ENCODE results near the gene BOLL. TPM values are rescaled to one million over a fixed set of nuclear protein-coding genes. Genes with fewer than 3 reads are reported as not detected.
"Not testable (repeated sequence)": the region's sequence is repeated elsewhere in the genome, so short reads cannot be mapped to it uniquely, and the experiment has no call there.

The BOLL gene
- total RNA-seq, 2 donors from 2014 or later: not detected

DNA sequence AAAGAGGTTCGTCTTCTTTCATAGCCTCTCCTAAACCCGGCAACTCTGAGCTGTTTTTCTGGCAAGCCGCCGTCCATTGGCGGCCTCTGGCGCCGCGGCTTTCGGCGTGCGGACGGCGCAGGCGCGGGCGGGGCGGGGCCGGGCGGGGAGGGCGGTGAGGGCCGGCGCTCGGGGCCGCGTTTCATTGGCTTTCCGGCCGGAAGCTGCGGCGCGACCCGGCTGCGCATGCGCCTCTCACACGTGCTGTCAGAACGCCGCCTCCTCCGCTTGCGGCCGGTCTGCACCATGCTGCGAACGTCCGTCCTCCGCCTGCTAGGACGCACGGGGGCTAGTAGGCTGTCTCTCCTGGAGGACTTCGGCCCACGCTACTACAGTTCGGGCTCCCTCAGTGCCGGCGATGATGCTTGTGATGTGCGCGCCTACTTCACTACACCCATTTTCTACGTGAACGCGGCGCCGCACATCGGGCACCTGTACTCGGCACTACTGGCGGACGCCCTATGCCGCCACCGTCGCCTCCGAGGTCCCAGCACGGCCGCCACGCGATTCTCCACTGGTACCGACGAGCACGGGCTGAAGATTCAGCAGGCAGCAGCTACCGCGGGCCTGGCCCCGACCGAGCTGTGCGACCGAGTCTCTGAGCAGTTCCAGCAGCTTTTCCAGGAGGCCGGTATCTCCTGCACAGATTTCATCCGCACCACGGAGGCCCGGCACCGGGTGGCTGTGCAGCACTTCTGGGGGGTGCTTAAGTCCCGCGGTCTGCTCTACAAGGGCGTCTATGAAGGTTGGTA, 79.8 kb downstream of the BOLL start, which contains the start of gene MARS2:
MARS2 (plus strand) TSS at position 249 of the 791 bp plus-strand sequence; CDS start at position 286, 37 bp downstream.
- Histone ChIP-seq H3K27me3 (no peaks in the 10 kb centered on the region), H3K4me3 (peak within 1 kb of the TSS; percentile 54 to 81), H3K36me3 (replicated peaks in 1 of 2; ENCODE audit: insufficient read depth in 1 of 2, low read depth in 2 of 2) (no peaks in the 10 kb centered on the region), H3K4me1 (peaks cover 29% of the 10 kb centered on the region), H3K27ac (peak within 1 kb of the TSS; percentile 60 to 89 (median 84)), H3K9me3 (no peaks in the 10 kb centered on the region)
- TF ChIP-seq, protein P1, sequence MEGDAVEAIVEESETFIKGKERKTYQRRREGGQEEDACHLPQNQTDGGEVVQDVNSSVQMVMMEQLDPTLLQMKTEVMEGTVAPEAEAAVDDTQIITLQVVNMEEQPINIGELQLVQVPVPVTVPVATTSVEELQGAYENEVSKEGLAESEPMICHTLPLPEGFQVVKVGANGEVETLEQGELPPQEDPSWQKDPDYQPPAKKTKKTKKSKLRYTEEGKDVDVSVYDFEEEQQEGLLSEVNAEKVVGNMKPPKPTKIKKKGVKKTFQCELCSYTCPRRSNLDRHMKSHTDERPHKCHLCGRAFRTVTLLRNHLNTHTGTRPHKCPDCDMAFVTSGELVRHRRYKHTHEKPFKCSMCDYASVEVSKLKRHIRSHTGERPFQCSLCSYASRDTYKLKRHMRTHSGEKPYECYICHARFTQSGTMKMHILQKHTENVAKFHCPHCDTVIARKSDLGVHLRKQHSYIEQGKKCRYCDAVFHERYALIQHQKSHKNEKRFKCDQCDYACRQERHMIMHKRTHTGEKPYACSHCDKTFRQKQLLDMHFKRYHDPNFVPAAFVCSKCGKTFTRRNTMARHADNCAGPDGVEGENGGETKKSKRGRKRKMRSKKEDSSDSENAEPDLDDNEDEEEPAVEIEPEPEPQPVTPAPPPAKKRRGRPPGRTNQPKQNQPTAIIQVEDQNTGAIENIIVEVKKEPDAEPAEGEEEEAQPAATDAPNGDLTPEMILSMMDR (IDR thresholded peaks at IDR 0.05): no peak
- peak; percentile 61 to 81 (median 75) for TF ChIP-seq POLR2A (IDR thresholded peaks at IDR 0.05)
- DNase-seq: peak; percentile 95 to 97 (median 95)
- intact Hi-C loops (cut with DNase I): no loop called here
- ATAC-seq: peak; percentile 97
- 0 to 1% methylated on average over 23 to 80 of the region's 86 CpGs for WGBS, 2 donors

DNA sequence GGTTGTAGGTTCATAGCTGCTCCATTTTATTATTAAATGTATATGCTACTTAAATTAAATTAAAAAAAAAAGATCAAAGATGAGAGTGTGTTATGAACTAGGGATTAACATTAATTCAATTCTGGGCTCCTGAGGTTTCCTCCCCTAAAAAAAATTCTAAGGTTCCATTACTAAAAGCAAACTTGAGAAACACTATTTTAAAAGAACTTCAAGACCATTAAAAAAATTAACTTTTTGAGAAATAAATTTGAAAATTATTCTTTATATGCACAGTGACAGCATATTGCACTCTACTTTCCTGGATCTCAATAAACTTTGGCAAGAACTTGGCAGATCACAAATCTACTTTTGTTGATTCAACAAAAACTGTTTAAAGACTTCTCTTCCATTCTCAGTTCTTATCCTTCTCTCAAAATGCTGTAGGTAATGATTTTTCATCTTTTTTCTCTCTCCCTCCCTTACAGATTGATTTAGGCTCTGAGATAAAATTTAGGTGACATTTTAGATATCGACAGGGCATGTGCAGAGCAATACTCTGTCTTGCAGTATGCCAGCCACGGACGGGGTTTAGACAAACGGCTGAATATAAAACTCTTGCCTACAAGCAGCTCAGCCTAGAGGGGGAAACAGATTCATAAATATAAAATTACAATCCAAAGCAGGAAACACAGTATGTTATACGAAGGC, 80.5 kb downstream of the BOLL start:
- Histone ChIP-seq H3K27me3 (no peaks in the 10 kb centered on the region), H3K4me1 (peaks cover 29% of the 10 kb centered on the region), H3K9me3 (no peaks in the 10 kb centered on the region), H3K36me3 (replicated peaks in 1 of 2; ENCODE audit: insufficient read depth in 1 of 2, low read depth in 2 of 2) (no peaks in the 10 kb centered on the region), H3K4me3 (no peak overlapping the region), H3K27ac (peak overlapping the region; percentile 60 to 89 (median 84))
- intact Hi-C loops (cut with DNase I): no loop called here
- DNase-seq: no peak
- no peak for TF ChIP-seq POLR2A (IDR thresholded peaks at IDR 0.05)
- TF ChIP-seq, protein P1 (IDR thresholded peaks at IDR 0.05): no peak
- 0% methylated on average over 5 of the region's 5 CpGs for WGBS, 2 donors
- peak; percentile 51 for ATAC-seq

DNA sequence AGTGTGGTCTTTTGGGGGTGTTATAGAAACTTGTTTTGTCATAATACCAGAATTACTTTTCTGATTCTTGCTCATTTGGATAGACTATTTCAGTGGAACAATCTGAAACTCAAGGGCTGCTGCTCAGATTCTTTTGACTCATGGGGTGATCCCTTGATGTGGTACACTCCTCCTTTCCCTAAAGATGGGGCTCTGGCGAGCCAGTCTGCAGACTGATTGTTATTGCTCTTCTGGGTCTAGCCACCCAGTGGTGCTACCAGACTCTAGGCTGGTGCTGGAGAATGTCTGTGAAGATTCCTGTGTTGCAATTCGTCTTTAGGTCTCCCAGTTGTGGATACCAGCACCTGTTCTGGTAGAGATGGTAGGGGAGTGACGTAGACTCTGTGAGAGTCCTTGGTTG, 84.2 kb downstream of the BOLL start:
- Histone ChIP-seq H3K4me1 (peaks cover under 1% of the 10 kb centered on the region), H3K27ac (no peak overlapping the region), H3K36me3 (replicated peaks in 1 of 2; ENCODE audit: insufficient read depth in 1 of 2, low read depth in 2 of 2) (no peaks in the 10 kb centered on the region), H3K9me3 (no peaks in the 10 kb centered on the region), H3K4me3 (no peak overlapping the region), H3K27me3 (no peaks in the 10 kb centered on the region)
- intact Hi-C loops (cut with DNase I): no loop called here
- ATAC-seq (no peak), DNase-seq (no peak)
- TF ChIP-seq POLR2A (IDR thresholded peaks at IDR 0.05): no peak
- TF ChIP-seq, protein P1 (IDR thresholded peaks at IDR 0.05): no peak
- 70 to 74% methylated on average over 3 of the region's 3 CpGs for WGBS, 2 donors

DNA sequence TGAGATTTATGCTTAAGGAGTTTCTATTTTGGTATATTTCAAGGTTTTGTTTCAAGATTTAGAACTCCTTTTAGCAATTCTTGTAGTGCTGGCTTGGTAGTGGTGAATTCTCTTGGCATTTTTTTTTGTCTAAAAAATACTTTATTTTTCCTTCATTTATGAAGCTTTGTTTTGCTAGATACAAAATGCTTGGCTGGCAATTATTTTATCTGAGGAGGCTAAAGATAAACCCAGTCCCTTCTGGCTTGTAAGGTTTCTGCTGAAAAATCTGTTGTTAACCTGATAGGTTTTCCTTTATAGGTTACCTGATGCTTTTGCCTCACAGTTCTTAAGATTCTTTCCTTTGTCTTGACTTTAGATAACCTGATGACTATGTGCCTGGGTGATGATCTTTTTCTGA, 85.4 kb downstream of the BOLL start:
- DNase-seq; H3K27ac ChIP-seq; H3K36me3 ChIP-seq (replicated peaks in 1 of 2; ENCODE audit: insufficient read depth in 1 of 2, low read depth in 2 of 2); intact Hi-C loops (cut with DNase I); H3K4me3 ChIP-seq; H3K27me3 ChIP-seq; H3K4me1 ChIP-seq; H3K9me3 ChIP-seq; ATAC-seq: not testable (repeated sequence)

DNA sequence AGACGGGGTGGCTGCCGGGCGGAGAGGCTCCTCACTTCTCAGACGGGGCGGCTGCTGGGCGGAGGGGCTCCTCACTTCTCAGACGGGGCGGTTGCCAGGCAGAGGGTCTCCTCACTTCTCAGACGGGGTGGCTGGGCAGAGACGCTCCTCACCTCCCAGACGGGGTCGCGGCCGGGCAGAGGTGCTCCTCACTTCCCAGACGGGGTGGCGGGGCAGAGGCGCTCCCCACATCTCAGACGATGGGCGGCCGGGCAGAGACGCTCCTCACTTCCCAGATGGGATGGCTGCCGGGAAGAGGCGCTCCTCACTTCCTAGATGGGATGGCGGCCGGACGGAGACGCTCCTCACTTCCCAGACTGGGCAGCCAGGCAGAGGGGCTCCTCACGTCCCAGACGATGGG, 88.5 kb downstream of the BOLL start:
- H3K36me3 ChIP-seq (replicated peaks in 1 of 2; ENCODE audit: insufficient read depth in 1 of 2, low read depth in 2 of 2); ATAC-seq; intact Hi-C loops (cut with DNase I); H3K4me3 ChIP-seq; H3K9me3 ChIP-seq; H3K4me1 ChIP-seq; H3K27ac ChIP-seq; H3K27me3 ChIP-seq; DNase-seq: not testable (repeated sequence)
- 96 to 100% methylated on average over 3 to 14 of the region's 29 CpGs for WGBS, 2 donors

DNA sequence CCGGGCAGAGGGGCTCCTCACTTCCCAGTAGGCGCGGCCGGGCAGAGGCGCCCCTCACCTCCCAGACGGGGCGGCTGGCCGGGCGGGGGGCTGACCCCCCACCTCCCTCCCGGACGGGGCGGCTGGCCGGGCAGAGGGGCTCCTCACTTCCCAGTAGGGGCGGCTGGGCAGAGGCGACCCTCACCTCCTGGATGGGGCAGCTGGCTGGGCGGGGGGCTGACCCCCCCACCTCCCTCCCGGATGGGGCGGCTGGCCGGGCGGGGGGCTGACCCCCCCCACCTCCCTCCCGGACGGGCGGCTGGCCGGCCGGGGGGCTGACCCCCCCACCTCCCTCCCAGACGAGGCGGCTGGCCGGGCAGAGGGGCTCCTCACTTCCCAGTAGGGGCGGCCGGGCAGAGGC, 89.1 kb downstream of the BOLL start:
- H3K4me3 ChIP-seq; H3K27ac ChIP-seq; H3K36me3 ChIP-seq (replicated peaks in 1 of 2; ENCODE audit: insufficient read depth in 1 of 2, low read depth in 2 of 2); ATAC-seq; intact Hi-C loops (cut with DNase I); H3K4me1 ChIP-seq; H3K27me3 ChIP-seq; DNase-seq; H3K9me3 ChIP-seq: not testable (repeated sequence)
- 91 to 100% methylated on average over 1 to 13 of the region's 30 CpGs for WGBS, 2 donors

DNA sequence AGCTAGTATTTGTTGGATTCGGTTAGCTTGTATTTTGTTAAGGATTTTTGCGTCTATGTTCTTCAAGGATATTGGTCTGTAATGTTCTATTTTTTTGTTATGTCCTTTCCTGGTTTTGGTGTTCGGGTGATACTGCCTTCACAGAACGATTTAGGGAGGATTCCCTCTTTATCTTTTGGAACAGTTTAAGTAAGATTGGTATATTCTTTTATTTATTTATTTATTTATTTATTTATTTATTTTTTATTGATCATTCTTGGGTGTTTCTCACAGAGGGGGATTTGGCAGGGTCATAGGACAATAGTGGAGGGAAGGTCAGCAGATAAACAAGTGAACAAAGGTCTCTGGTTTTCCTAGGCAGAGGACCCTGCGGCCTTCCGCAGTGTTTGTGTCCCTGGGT, 89.9 kb downstream of the BOLL start:
- H3K9me3 ChIP-seq, ATAC-seq: not testable (repeated sequence)
- 79 to 87% methylated on average over 4 of the region's 6 CpGs for WGBS, 2 donors

More for the DNA sequence above, 89.9 kb downstream of the BOLL start:
- intact Hi-C loops (cut with DNase I); H3K4me1 ChIP-seq; H3K36me3 ChIP-seq (replicated peaks in 1 of 2; ENCODE audit: insufficient read depth in 1 of 2, low read depth in 2 of 2); H3K27me3 ChIP-seq; DNase-seq; H3K27ac ChIP-seq; H3K4me3 ChIP-seq: not testable (repeated sequence)
